Measurements from ENCODE around the gene PCDHB7.
A peak's percentile ranks its signal among the peaks of the same experiment; 100 is the strongest.
"Not testable (repeated sequence)": the region's sequence is repeated elsewhere in the genome, so short reads cannot be mapped to it uniquely, and the experiment has no call there.

The PCDHB7 gene

DNA sequence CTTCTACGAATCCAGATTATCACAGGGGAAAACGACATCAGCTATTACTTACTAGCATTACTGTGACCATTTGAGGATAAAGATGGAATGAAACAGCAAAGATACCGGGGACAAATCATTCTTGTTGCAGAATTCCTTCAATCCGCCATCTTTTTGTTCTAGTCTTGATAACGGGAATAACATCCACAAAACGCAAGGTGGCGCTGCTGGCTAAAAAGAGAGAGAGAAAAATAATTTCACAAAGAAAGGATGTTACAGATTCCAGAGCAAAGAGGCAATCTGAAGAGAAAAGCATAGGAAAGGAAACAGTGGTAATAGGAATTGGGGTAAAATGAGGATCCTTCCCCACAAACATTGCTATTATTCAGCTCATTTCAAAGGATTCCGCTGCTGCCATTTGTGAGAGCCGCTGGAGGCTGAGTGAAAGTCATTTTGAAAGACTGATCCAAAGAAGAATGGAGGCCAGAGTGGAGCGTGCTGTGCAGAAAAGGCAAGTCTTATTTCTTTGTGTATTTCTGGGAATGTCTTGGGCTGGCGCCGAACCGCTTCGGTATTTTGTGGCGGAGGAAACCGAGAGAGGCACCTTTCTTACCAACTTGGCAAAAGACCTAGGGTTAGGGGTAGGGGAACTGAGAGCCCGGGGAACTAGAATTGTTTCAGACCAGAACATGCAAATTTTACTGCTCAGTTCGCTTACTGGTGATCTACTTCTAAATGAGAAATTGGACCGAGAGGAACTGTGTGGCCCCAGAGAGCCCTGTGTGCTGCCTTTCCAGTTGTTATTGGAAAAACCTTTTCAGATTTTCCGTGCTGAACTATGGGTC, at the start of gene PCDHB7:
PCDHB7 (plus strand) TSS at position 264 of the 824 bp plus-strand sequence; CDS start at position 456, 192 bp downstream.
- DNase-seq = no peak

DNA sequence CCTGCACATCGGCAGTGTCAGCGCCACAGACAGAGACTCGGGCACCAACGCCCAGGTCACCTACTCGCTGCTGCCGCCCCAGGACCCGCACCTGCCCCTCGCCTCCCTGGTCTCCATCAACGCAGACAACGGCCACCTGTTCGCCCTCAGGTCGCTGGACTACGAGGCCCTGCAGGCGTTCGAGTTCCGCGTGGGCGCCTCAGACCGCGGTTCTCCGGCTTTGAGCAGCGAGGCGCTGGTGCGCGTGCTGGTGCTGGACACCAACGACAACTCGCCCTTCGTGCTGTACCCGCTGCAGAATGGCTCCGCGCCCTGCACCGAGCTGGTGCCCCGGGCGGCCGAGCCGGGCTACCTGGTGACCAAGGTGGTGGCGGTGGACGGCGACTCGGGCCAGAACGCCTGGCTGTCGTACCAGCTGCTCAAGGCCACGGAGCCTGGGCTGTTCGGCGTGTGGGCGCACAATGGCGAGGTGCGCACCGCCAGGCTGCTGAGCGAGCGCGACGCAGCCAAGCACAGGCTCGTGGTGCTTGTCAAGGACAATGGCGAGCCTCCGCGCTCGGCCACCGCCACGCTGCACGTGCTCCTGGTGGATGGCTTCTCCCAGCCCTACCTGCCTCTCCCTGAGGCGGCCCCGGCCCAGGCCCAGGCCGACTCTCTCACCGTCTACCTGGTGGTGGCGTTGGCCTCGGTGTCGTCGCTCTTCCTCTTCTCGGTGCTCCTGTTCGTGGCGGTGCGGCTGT, 48.9 kb upstream of the PCDHB7 start:
- DNase-seq = not testable (repeated sequence)

GRCh38 chr5:141127305-141127704, 45.1 kb upstream of the PCDHB7 start:
- DNase-seq = no peak

DNA sequence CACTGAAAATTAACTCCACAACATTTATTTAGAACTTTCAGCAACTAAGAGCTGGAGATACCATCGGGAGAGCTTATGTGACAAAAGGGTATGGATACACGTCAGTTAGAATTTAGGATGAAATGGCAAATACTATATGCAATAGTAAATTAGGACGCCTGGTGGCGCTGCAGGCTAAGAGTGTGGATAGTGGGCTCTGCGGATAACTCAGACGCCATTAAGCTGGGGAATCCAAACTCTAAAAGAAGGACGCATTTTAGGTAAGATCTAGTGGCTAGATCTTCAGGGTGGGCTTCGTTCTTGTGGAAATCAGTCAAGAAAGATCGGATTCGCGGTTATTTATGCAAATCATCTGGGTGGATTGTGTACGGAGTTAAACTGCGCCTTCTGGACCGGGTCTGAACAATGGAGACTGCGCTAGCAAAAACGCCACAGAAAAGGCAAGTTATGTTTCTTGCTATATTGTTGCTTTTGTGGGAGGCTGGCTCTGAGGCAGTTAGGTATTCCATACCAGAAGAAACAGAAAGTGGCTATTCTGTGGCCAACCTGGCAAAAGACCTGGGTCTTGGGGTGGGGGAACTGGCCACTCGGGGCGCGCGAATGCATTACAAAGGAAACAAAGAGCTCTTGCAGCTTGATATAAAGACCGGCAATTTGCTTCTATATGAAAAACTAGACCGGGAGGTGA, 37.3 kb upstream of the PCDHB7 start, which contains the start of gene PCDHB5:
PCDHB5 (plus strand) TSS at position 177 of the 688 bp plus-strand sequence; CDS start at position 406, 229 bp downstream.
- DNase-seq = peak in 3 of 14 donors; percentile 6 to 15 (median 13)

DNA sequence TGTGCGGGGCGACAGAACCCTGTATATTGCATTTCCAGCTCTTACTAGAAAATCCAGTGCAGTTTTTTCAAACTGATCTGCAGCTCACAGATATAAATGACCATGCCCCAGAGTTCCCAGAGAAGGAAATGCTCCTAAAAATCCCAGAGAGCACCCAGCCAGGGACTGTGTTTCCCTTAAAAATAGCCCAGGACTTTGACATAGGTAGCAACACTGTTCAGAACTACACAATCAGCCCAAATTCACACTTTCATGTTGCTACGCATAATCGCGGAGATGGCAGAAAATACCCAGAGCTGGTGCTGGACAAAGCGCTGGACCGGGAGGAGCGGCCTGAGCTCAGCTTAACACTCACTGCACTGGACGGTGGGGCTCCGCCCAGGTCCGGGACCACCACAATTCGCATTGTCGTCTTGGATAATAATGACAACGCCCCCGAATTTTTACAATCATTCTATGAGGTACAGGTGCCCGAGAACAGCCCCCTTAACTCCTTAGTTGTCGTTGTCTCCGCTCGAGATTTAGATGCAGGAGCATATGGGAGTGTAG, 36.7 kb upstream of the PCDHB7 start:
- DNase-seq = peak in 1 of 14 donors; percentile 6

GRCh38 chr5:141137346-141137745, 35.1 kb upstream of the PCDHB7 start:
- not testable (repeated sequence) for DNase-seq

DNA sequence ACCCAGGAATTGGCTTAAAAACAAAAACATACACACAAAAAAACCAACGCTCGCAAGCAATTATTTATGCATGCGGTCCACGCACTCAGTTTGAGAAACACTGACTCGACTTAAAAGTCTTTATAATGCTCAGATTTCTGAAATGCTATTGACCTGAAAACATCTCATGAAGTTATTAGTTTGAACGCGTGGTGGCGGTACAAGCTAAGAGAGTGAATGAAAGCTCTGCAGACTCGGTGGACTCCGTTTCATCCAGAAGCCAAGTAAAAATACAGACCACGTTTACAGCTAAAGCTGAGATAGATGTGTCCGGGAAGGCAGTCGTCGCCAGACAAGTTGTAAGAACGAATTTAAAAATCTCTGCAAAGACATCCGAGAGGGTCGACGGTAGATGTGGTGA, 22.6 kb upstream of the PCDHB7 start, which contains the start of gene PCDHB6:
PCDHB6 (plus strand) TSS at position 246 of the 400 bp plus-strand sequence. CDS start 201 bp downstream, outside the sequence.
- peak in 1 of 14 donors; percentile 1 for DNase-seq

DNA sequence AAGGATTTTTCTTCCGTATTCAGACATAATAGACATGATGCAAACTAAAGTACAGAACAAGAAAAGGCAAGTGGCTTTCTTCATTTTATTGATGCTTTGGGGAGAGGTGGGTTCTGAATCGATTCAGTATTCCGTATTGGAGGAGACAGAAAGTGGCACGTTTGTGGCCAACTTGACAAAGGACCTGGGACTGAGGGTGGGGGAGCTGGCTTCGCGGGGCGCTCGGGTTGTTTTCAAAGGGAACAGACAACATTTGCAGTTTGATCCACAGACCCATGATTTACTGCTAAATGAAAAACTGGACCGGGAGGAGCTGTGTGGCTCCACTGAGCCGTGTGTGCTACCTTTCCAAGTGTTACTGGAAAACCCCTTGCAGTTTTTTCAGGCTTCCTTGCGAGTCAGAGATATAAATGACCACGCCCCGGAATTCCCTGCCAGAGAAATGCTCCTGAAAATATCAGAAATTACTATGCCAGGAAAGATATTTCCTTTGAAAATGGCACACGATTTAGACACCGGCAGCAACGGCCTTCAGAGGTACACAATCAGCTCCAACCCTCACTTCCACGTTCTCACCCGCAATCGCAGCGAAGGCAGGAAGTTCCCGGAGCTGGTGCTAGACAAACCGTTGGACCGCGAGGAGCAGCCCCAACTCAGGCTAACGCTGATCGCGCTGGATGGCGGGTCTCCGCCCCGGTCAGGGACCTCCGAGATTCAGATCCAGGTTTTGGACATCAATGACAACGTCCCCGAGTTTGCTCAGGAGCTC, 22.0 kb upstream of the PCDHB7 start:
- DNase-seq = no peak

DNA sequence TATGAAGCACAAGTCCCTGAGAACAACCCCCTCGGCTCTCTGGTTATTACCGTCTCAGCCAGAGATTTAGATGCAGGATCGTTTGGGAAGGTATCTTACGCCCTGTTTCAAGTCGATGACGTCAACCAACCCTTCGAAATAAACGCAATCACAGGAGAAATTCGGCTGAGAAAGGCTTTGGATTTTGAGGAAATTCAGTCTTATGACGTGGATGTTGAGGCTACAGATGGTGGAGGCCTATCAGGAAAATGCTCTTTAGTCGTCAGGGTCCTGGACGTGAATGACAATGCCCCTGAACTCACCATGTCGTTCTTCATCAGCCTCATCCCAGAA, 21.5 kb upstream of the PCDHB7 start:
- DNase-seq = no peak

GRCh38 chr5:141151632-141152031, 20.8 kb upstream of the PCDHB7 start:
- not testable (repeated sequence) for DNase-seq

GRCh38 chr5:141152096-141152495, 20.3 kb upstream of the PCDHB7 start:
- not testable (repeated sequence) for DNase-seq

DNA sequence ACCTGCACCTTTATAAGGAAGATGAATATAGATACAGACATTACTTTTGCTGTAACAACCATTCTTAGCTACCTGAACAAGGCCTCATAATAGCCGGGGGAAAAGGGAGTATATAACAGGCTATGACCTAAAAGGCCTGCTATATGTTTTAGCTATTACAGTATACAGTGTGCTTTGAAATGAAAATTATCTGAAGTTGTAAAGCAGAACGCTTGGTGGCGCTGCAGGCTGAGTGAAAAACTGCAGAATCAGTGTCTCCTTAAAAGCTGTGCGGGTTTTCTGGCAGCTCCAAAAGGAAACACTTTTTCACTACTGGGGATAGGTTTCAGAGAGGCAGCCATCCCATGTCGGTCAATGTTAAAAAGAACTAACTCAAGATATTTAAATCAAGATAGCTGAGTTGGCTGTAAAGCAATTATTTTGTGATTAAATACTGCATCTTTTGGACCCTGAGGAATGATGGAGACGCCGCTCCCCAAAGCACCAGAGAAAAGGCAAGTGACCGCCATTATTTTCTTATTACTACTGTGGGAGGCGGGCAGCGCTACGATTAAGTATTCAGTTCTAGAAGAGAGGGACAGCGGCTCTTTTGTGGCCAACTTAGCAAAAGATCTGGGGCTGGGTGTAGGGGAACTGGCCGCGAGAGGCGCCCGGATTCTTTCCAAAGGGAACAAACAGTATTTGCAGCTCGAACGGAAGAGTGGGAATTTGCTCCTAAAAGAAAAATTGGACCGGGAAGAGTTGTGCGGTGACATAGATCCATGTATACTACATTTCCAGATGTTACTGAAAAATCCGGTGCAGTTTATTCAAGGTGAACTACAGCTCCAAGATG, 16.7 kb upstream of the PCDHB7 start:
- no peak for DNase-seq

- not testable (repeated sequence) for DNase-seq
Observed at GRCh38 chr5:141157356-141157755, 15.1 kb upstream of the PCDHB7 start.

DNA sequence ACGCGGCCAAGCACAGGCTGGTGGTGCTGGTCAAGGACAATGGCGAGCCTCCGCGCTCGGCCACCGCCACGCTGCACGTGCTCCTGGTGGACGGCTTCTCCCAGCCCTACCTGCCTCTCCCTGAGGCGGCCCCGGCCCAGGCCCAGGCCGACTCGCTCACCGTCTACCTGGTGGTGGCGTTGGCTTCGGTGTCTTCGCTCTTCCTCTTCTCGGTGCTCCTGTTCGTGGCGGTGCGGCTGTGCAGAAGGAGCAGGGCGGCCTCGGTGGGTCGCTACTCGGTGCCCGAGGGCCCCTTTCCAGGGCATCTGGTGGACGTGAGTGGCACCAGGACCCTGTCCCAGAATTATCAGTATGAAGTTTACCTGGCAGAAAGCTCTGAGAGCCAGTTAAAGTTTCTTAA, 14.5 kb upstream of the PCDHB7 start:
- DNase-seq = not testable (repeated sequence)

GRCh38 chr5:141174291-141175104, 2.1 kb downstream of the PCDHB7 start:
- not testable (repeated sequence) for DNase-seq

- DNase-seq = no peak
Observed at GRCh38 chr5:141175933-141176332, 3.5 kb downstream of the PCDHB7 start.

GRCh38 chr5:141177577-141178191, 5.2 kb downstream of the PCDHB7 start, which contains the start of gene PCDHB8:
PCDHB8 (plus strand) TSS chr5:141177790; CDS start chr5:141178035, 245 bp downstream.
- DNase-seq = peak in 1 of 14 donors; percentile 9

DNA sequence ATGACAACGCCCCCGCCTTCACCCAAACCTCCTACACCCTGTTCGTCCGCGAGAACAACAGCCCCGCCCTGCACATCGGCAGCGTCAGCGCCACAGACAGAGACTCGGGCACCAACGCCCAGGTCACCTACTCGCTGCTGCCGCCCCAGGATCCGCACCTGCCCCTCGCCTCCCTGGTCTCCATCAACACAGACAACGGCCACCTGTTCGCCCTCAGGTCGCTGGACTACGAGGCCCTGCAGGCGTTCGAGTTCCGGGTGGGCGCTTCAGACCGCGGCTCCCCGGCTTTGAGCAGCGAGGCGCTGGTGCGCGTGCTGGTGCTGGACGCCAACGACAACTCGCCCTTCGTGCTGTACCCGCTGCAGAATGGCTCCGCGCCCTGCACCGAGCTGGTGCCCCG, 6.9 kb downstream of the PCDHB7 start:
- DNase-seq = not testable (repeated sequence)

GRCh38 chr5:141179876-141180275, 7.4 kb downstream of the PCDHB7 start:
- not testable (repeated sequence) for DNase-seq

All from C1 segment of cervical spinal cord (tissue), 14 donors.